ENCODE results near the gene SSRP1. TPM values are rescaled to one million over a fixed set of nuclear protein-coding genes. Genes with fewer than 3 reads are reported as not detected.
"Not testable (repeated sequence)": the region's sequence is repeated elsewhere in the genome, so short reads cannot be mapped to it uniquely, and the experiment has no call there.

SSRP1 gene, protein sequence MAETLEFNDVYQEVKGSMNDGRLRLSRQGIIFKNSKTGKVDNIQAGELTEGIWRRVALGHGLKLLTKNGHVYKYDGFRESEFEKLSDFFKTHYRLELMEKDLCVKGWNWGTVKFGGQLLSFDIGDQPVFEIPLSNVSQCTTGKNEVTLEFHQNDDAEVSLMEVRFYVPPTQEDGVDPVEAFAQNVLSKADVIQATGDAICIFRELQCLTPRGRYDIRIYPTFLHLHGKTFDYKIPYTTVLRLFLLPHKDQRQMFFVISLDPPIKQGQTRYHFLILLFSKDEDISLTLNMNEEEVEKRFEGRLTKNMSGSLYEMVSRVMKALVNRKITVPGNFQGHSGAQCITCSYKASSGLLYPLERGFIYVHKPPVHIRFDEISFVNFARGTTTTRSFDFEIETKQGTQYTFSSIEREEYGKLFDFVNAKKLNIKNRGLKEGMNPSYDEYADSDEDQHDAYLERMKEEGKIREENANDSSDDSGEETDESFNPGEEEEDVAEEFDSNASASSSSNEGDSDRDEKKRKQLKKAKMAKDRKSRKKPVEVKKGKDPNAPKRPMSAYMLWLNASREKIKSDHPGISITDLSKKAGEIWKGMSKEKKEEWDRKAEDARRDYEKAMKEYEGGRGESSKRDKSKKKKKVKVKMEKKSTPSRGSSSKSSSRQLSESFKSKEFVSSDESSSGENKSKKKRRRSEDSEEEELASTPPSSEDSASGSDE
- 103 TPM for total RNA-seq

DNA sequence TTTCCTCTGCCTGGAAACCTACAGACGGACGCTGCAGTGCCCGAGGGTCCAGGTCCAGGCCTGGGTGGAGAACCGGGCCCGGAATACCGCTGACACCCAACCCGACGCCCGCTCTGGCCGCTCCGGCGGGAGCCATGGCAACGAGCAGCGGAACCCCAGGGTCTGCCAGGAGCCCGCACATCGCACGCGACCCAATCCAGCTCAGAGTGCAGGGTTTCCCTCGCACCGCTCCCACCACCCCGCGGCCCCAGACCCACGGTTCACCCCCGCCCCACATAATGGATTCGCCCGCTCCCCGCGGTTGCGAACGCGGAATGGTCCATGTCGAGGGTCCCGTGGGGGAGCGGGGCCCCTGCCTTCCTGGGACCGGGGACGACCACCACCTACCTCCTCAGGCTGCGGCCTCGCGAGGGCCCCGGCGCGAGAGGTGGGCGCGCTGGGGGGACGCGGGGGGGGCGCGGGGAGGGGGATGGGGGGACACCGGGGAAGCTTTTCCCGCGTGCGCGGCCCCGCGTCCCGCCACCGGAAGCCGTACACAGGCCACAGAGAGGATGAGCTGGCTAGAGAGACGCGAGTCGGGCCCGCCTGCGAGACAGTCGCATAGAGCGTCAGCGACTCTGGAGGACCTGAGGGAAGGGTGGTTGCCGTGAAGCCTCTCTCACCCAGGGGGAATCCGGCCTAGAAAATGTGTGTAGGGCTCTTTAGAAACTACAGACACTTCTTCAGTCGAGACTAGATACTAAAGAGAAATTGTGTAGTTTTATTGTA lies at the start of gene SSRP1:
SSRP1 (minus strand) TSS at position 550 of the 768 bp plus-strand sequence. CDS start 771 bp downstream, outside the sequence.
- DNase-seq (ENCODE audit: low spot score), result peak; percentile 88

DNA sequence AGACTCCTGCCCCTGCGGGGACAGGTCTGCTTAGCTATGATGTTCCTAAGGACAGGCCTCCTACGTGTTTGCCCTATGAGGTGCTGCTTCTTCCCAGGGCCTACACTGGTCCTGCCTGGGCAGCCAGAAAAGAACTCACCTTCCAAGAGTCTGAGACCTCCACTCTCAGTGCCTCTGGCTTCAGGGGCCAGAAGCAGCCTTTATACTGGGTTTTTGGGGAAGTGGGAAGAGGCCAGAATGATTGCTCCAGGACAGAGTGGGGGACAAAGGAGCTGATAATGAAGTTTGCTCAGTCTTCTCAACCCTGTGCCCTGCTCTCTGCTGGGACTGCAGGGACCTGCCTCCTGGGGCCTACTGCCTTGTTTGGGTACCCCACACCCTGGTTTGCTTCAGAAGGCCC lies 45.3 kb upstream of the SSRP1 start, which contains the start of gene PRG3:
PRG3 (minus strand) TSS at position 176 of the 400 bp plus-strand sequence. CDS start 442 bp downstream, outside the sequence.
- no peak for DNase-seq (ENCODE audit: low spot score)

DNA sequence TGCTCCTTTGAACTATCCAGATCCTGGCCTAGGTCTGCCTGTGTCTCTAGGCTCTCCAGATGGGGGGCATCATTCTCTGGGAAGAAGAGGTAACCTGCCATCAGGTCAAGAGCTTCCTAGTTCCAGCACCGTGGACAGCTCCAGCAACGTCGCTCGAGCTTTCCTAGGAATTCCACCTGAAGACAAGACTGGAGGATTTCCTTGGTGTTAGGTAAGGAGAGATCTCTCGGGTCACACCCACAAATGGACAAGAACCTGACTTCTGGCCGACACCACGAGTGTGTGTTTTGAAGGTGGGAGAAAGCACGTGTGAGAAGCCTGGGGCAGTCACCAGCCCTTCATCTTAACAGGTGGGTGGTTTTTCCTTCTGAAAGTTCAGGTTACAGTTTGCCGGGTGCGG lies 44.0 kb upstream of the SSRP1 start:
- DNase-seq (ENCODE audit: low spot score), result no peak

DNA sequence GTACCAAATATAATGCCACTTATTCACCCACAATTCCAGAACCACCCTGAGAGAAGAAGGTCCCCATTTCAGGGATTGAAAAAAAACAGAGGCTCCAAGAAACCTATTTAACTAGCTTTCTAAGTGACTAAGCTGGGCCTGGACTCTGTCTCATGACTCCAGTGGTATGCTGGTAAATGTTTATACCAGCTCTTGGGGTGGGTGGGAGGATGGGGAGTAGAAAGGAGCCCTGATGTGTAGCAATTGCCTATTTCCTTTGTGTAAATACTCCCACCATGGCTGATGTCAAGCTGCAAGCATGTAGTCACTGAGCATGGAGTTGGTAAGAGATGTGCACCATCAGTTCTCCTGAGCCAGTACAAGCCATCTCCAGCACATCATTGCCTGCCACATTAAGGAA lies 42.5 kb upstream of the SSRP1 start:
- no peak for DNase-seq (ENCODE audit: low spot score)

DNA sequence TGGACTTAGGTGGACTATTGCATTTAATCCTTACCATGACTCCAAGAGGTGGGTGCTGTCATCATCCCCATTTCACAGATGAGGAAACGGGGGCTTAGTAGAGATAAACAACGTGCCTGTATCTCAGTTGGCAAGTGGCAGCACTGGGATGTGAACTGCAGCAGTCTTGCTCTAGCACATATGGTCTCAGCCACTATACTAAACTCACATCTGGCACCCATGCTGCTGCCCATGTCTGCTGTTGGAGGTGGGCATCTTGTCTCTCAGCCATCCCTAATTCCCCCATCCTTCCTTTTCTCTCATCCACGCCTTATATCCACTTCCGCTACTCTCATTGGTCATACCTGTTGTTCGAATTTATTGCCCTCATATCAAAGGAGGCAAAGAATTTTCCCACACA lies 41.4 kb upstream of the SSRP1 start:
- no peak for DNase-seq (ENCODE audit: low spot score)

DNA sequence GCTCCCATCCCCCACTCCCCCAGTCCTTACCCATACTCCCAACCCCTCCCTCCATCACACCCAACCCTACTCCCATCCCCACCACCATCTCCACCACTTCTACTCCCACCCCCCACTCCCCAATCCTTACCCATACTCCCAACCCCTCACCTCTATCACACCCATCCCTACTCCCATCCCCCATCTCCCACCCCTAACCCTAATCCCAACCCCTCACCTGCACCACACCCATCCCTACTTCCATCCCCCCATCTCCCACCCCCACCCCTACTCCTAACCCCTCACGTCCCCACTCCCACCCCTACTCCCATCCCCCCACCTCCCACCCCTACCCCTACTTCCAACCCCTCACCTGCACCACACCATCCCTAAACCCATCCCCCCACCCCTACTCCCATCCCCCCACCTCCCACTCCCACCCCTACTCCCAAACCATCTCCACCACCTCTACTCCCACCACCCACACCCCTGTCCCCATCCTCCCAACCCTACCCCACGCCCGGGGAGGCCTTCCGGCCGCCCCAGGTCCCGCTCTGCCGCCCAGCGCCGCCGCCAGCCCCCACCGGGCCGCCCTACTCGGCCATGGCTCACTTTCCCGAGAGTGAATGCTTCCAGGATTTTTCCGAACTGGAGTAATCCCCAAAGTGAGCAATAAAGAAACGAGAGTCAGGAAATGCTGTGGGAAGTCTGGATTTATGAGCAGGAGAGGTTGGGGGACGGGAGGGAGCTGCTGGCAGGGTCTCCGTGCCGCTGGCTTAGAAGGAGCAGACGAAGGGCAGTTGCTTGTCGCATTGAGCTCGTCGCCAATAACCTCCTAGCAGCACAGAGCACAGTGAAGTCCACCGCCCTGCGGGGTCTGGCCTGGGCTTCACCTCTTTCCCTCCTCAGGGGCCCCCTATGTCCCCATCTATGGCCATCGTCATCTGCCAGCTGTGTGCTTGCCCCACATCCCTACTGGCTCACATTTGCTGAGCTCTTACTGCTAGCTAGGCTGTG lies 40.7 kb upstream of the SSRP1 start:
- no peak for DNase-seq (ENCODE audit: low spot score)

DNA sequence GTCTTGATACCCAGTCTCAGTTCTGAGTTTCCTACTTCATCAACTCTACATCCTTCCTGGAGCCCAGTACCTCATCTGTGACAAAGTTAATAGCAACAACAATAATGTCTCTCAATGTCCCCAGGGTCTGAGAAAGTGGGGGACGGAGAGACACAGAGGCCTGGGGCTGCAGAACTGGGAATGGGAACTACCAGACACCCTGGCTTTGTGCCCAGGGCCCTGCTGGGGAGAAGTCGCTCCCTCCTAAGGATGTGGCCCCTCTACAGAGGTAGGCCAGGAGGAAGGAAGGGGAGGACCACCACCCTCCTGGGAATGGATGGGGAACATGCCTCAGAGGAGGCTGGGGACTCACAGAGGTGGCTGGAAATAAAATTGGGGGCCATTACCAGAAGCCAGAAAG lies 39.8 kb upstream of the SSRP1 start:
- DNase-seq (ENCODE audit: low spot score), result no peak

DNA sequence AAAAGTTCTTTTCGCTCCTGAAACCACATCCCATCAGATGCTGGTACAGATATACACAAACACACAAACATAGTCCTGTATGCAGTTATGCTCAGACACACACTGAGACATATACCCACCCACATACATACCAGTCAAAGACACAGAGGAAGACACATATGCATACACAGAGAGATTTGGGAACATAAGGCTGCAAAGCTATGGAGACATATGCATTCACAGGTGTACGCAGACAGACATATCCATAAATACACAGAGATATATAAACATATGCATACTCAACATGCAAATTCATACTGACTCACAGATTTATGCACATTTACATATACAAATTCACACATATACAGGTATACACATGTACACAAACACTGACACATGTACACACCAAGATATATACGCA lies 39.3 kb upstream of the SSRP1 start:
- no peak for DNase-seq (ENCODE audit: low spot score)

DNA sequence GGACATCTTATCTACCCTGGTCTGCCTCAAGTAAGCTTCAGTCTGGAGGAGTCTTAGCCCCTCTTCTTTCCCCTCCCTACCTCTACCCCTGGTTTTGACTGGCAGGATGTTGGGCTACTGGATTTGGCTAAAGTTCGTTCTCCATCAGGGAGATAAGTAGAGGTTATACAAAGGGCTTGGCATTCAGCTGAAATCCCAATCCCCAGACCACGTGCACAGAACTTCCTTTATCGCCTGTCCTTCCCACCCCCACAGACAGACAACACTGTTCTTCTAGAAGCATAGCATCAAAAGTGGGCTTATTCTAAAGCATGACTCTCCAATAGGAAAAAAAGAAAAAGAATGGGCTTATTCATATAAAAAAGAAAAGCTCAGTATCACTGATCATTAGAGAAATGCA lies 37.5 kb upstream of the SSRP1 start:
- DNase-seq (ENCODE audit: low spot score), result no peak

DNA sequence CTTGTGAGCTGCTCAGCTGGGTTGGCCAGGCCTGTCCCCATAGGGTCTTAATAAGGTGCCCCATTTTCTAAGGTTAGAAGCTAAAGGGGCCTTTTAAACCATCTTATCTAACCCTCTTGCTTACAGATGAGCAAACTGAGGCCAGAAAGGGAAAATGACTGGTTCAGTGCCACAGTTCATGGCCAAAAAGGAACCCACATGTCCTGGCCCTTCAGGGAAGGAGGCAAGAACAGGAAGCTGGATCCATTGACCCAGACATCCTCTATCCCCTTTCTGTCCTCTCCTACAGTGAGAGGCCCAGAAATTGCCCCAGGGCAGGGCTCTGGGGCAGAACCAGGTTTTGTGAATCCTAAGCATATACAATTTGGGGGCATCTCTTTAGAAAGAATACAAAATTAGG lies 35.2 kb upstream of the SSRP1 start:
- DNase-seq (ENCODE audit: low spot score), result no peak

DNA sequence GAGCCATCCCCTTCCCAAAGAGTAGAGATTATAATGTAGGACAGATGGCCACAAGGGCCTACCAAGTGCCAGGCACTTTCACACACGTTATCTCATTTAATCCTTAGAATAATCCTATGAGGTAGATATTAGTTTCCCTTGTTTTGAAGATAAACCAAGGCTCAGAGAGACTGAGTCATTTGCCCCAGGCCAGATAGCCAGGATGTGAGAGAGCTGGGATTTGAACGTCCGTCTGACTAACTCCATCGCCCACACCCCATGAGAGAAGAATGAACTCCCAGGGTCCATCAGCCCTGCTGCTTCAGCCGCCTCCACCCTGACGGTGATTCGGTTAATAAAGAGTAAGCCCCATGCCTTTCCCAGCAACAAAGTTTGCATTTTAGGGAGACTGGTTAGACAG lies 34.6 kb upstream of the SSRP1 start:
- no peak for DNase-seq (ENCODE audit: low spot score)

DNA sequence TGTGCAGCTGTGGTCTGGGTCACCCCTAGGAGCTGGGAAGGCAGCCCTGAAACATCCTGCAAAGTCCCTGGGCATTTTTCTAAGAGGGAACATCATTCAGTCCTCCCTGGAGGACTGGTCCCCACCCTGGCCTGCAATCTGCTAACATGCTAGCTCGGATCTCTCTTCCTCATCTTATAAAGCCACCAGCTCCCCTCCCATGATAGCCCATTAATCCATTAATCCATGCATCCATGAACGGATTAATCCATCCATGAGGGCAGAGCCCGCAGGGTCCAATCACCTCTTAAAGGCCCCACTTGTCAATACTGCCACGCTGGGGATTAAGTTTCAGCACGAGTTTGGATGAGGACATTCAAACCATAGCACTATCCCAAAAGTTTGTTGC lies 33.1 kb upstream of the SSRP1 start:
- no peak for DNase-seq (ENCODE audit: low spot score)

DNA sequence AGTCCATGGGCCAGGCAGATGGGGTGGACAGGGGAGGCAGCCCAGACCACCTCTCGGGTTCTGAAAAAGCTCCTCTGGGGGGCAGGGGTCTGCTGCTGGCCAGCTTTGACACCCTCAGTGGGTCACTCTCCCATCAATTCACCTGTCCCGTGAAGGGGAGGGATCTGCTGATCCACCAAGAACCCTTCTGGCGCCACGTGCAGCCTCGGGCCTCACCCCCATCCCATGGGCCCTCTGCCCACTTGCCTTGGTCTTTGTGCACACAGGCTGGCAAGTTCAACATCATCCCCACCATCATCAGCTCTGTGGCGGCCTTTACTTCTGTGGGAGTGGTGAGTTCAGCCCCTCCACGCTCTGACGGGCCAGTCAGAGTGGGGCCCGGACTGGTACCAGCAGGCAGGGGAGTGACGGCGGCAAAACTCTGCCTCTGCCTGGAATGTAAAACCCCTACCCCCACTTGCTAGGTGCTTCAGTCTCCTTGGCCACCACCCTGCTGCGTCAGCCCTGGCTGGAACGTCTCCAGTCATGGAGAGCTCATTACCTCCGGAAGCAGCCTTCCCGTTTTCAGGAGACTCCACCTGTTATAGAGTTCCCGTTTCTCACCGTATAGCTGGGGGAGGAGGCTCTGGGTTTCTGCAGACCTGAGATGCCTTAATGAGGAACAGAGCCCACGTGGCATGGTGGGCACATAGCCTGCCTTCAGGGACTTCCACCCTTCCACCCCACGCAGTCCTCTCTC lies 32.6 kb upstream of the SSRP1 start:
- no peak for DNase-seq (ENCODE audit: low spot score)

DNA sequence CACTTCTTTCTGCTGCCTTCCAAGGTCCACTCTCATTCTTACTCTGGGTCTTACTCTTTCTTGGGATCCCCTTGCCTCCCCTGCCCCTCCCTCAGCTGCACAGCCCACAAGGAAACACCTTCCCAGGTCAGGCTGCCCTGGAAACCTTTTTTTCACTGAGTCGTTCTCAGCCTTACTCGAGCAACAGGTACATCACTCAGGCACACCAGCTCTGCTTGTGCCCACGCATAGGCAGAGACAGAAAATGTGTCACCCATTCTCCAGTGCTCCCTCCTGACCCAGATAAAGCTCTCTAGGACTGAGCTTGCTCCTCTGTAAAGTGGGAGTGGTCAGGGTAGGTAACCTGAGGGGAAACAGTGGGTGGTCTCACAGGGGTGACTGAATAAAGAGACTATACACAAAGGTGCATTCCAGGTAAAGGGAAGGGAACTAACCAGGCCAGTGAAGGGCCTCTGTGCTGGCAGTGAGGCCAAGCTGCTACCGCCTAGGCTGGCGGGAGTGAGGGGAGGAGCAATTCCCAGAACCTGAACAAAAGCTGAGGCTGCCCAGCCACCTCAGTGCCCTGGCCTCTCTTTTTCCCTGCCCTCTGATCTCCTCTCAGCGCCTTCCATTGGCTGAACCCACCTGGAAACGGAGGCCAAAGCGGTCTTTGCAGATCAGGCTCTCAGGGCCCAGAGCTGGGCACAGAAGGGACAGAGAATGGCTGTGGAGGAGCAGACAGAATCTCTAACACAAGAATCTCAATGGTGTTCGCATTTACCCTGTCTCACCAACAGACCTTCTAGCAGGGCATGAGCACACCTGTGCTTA lies 29.4 kb upstream of the SSRP1 start:
- DNase-seq (ENCODE audit: low spot score), result no peak

DNA sequence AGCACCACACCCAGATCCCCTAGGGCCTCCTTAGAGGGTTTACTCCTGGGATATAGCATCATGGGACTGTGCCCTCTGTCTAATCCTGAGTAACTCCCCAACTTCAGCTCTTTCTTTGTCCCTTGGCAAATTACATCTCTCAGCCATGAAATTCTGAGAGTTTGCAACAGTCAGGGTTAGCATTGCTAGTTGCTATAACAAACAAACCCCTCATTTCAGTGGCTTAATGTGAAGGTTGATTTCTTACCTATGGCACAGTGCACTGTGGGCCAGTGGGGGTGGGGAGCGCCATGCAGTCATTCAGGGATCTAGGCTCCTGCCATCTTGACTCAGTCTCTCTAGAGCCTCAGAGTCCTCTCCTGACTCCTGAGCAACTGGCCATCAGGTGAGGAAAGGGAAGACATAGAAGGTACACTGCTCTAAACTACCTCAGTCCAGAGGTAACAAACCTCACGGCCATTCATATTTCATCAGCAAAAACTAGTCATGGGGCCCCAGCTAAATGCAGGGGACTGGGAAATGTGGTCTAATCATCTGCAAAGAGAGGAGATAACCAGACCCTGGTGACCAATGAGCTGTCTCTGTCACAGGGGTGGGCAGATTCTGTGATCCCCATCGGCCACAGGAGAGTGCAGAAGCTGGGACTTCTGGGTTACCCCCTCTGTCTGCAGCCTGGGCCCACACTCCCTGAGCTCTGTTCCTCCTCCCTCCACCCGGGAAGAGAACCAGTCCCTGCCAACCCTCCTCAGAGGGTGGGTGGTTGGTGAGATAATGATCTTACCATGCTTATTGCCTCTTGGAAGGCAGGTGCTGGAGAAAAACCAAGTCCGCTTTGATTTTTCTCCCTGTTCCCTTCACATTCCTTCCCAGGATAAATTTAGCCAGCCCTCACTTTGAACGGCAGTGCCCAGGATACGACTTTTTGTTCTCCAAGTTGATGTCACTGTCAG lies 27.7 kb upstream of the SSRP1 start:
- DNase-seq (ENCODE audit: low spot score), result no peak

DNA sequence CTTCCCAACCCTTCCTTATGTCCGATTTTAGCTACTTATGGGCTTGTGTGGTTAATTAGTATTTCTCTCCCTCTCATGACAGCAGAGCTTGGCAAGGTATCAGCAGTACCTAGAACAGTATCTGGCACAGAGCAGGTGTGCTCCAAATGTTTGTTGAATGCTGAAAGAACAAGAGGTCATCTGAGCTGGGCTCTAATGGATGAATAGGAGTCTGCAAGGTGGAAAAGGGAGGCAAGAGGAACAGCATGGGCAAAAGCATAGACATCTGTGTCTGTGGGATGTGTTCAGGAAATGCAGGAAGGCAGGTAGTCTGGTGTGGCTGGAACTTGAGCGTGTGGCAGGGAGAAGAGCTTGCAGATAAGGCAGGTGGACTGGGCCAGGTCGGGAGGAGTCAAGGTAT lies 26.2 kb upstream of the SSRP1 start:
- DNase-seq (ENCODE audit: low spot score), result no peak

DNA sequence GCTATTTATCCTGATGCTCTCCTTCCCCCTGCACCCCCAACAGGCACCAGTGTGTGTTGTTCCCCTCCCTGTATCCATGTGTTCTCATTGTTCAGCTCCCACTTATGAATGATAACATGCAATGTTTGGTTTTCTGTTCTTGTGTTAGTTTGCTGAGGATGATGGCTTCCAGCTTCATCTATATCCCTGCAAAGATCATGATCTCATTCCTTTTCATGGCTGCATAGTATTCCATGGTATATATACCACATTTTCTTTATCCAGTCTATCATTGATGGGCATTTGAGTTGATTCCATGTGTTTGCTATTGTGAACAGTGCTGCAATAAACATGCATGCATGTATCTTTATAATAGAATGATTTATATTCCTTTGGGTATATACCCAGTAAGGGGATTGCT lies 25.7 kb upstream of the SSRP1 start:
- not testable (repeated sequence) for DNase-seq (ENCODE audit: low spot score)

DNA sequence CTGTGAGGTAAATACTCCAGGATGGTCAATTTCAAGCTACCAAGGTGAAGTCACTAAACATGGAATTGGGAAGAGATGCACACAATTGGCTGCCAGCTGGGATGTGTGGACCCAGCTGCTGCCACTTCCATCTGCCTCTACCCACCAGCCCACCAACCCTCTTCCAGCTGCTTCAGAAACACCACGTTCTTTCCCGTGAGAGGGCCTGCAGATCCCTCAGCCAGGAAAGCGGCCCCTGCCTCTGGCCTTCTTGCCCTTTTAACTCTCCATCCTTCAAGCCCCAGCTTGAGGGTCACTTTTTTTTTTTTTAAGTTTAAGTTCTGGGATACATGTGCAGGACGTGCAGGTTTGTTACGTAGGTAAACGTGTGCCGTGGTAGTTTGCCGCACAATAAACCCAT lies 25.3 kb upstream of the SSRP1 start:
- no peak for DNase-seq (ENCODE audit: low spot score)
